ENCODE results near the gene KCNMA1. TPM values are rescaled to one million over a fixed set of nuclear protein-coding genes. Genes with fewer than 3 reads are reported as not detected.

Gene KCNMA1
- total RNA-seq, 3 donors from 2014 or later (not counting 1 experiment from before 2014, with no cell fraction given): 0.40 to 1.8 (median 0.63) TPM

DNA sequence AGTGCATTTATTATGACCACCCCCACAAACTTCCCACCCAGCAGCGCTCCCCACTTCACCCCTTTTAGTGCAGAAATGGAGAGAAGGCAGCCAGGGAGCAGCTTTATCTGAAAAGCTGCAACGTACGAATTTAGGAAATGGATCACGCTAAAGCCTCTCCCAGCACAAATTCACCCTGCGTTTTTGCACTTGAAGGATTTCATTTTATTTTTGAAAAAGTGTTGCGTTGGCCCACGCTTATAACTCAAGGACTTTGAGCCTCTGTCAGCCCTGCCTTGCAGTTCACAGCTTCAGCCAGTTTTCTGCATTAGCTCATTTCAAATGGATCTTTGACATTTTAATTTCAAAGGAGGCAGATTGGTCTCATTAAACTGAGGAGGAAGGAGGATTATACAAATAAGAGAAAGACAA lies 556.1 kb downstream of the KCNMA1 start:
- DNase-seq: no peak
- H3K27me3 Mint-ChIP-seq (ENCODE audit: low read depth in 2 of 2): peaks cover 0 to 6% of the 10 kb centered on the region in 2 donors
- no peaks in the 10 kb centered on the region for H3K36me3 Mint-ChIP-seq
- no peaks in the 10 kb centered on the region for H3K36me3 ChIP-seq (ENCODE audit: control insufficient read depth, insufficient read depth, low read length)
- no peaks in the 10 kb centered on the region for H3K4me1 Mint-ChIP-seq
- intact Hi-C loops (cut with micrococcal nuclease): no loop called here
- no peak overlapping the region for H3K27ac Mint-ChIP-seq
- H3K4me1 ChIP-seq (ENCODE audit: control insufficient read depth, insufficient read depth, low read length): no peaks in the 10 kb centered on the region
- H3K4me3 Mint-ChIP-seq: no peak overlapping the region
- no peaks in the 10 kb centered on the region for H3K27me3 ChIP-seq (ENCODE audit: control insufficient read depth, insufficient read depth, low read length)
- no peak overlapping the region for H3K4me3 ChIP-seq (ENCODE audit: low read length)
- H3K9me3 Mint-ChIP-seq: no peaks in the 10 kb centered on the region
- no peak for ATAC-seq
- no peaks in the 10 kb centered on the region for H3K9me3 ChIP-seq (ENCODE audit: control insufficient read depth, insufficient read depth, low read length)
- no peak overlapping the region for H3K27ac ChIP-seq (ENCODE audit: low read length)
- TF ChIP-seq, protein P1, sequence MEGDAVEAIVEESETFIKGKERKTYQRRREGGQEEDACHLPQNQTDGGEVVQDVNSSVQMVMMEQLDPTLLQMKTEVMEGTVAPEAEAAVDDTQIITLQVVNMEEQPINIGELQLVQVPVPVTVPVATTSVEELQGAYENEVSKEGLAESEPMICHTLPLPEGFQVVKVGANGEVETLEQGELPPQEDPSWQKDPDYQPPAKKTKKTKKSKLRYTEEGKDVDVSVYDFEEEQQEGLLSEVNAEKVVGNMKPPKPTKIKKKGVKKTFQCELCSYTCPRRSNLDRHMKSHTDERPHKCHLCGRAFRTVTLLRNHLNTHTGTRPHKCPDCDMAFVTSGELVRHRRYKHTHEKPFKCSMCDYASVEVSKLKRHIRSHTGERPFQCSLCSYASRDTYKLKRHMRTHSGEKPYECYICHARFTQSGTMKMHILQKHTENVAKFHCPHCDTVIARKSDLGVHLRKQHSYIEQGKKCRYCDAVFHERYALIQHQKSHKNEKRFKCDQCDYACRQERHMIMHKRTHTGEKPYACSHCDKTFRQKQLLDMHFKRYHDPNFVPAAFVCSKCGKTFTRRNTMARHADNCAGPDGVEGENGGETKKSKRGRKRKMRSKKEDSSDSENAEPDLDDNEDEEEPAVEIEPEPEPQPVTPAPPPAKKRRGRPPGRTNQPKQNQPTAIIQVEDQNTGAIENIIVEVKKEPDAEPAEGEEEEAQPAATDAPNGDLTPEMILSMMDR (IDR thresholded peaks at IDR 0.05): no peak
- WGBS (ENCODE audit: insufficient coverage): 97% methylated on average over 7 of the region's 7 CpGs

DNA sequence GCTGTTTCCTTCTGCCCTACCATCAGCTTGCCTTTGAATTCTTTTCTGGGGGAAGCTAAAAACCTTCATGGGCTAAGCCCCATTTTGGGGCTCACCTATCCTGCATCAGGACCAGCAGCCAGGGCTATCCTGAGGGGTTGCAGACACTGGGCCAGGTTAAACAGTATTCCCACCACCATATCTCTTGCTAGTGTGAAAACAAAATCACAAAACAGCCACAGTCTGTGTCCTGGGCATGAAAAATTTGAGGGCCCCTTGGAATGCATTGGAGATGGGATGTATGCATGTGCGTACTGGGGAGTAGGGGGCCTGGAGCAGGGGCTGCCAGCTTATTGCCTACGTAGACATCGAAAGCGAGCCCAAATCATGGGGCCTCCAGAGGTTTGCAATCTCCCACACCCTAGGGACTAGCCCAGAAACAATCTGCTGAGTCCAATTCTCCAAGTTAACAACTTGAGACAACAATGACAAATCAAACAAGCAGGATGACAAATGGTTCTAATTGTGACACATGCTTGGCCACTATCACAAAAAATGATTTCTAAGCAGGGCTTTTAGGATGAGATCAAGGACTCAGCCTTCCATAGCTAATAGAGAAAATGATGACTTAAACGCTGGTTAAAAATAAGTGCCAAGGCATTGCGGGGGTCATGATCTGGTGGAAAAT lies 557.1 kb downstream of the KCNMA1 start:
- H3K4me1 ChIP-seq (ENCODE audit: control insufficient read depth, insufficient read depth, low read length): no peaks in the 10 kb centered on the region
- H3K27ac ChIP-seq (ENCODE audit: low read length): no peak overlapping the region
- H3K27me3 Mint-ChIP-seq (ENCODE audit: low read depth in 2 of 2): peaks cover 0 to 6% of the 10 kb centered on the region in 2 donors
- DNase-seq (no peak), ATAC-seq (no peak)
- no peak overlapping the region for H3K4me3 ChIP-seq (ENCODE audit: low read length)
- TF ChIP-seq, protein P1 (IDR thresholded peaks at IDR 0.05): no peak
- H3K4me3 Mint-ChIP-seq: no peak overlapping the region
- no peaks in the 10 kb centered on the region for H3K36me3 Mint-ChIP-seq
- H3K27me3 ChIP-seq (ENCODE audit: control insufficient read depth, insufficient read depth, low read length): no peaks in the 10 kb centered on the region
- no peak overlapping the region for H3K27ac Mint-ChIP-seq
- H3K4me1 Mint-ChIP-seq: no peaks in the 10 kb centered on the region
- no peaks in the 10 kb centered on the region for H3K9me3 ChIP-seq (ENCODE audit: control insufficient read depth, insufficient read depth, low read length)
- no peaks in the 10 kb centered on the region for H3K9me3 Mint-ChIP-seq
- 87% methylated on average over 6 of the region's 6 CpGs for WGBS (ENCODE audit: insufficient coverage)
- intact Hi-C loops (cut with micrococcal nuclease): no loop called here
- no peaks in the 10 kb centered on the region for H3K36me3 ChIP-seq (ENCODE audit: control insufficient read depth, insufficient read depth, low read length)

DNA sequence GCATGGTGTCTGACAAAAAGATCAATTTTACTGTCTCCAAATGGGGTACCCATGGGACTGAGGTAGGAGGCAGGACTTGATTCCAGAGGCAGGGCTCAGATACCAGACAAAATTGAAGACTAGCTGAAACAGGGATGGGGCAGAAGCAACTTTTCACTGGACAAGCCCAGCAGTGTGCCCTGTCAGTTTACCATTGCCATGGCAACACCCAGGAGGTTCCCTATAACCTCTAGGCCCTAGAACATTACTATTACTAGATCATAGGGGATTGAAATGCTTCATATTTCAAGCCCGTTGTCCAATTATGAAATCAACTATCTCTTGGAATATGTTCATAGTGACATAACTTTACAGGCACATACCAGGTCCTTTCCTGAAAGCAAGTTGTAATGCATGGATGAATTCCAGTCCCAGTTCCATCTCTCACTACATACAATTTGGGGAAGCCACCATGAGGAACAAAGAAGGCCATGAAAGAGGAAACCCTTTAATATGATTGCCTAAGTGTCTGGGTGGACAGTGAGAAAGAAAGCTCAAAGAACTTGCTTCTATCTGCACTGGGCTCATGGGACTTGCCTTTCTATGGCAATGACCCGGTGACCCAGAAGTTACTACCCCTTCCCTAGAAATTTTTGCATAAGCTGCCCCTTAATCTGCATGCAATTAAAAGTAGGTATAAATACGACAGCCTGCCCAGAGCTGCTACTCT lies 557.9 kb downstream of the KCNMA1 start:
- no peak overlapping the region for H3K27ac Mint-ChIP-seq
- WGBS (ENCODE audit: insufficient coverage): 85% methylated on average over 2 of the region's 3 CpGs
- Histone ChIP-seq H3K27me3 (ENCODE audit: control insufficient read depth, insufficient read depth, low read length) (no peaks in the 10 kb centered on the region), H3K4me1 (ENCODE audit: control insufficient read depth, insufficient read depth, low read length) (no peaks in the 10 kb centered on the region), H3K4me3 (ENCODE audit: low read length) (no peak overlapping the region), H3K27ac (ENCODE audit: low read length) (no peak overlapping the region), H3K36me3 (ENCODE audit: control insufficient read depth, insufficient read depth, low read length) (no peaks in the 10 kb centered on the region), H3K9me3 (ENCODE audit: control insufficient read depth, insufficient read depth, low read length) (no peaks in the 10 kb centered on the region)
- no peaks in the 10 kb centered on the region for H3K9me3 Mint-ChIP-seq
- H3K4me1 Mint-ChIP-seq: no peaks in the 10 kb centered on the region
- intact Hi-C loops (cut with micrococcal nuclease): no loop called here
- DNase-seq: no peak
- ATAC-seq: no peak
- H3K36me3 Mint-ChIP-seq: no peaks in the 10 kb centered on the region
- H3K4me3 Mint-ChIP-seq: no peak overlapping the region
- H3K27me3 Mint-ChIP-seq (ENCODE audit: low read depth in 2 of 2): peaks cover 0 to 6% of the 10 kb centered on the region in 2 donors
- TF ChIP-seq, protein P1 (IDR thresholded peaks at IDR 0.05): no peak
